NCI-H69 (cell line): ENCODE results near the gene ARHGEF10L.

ENCODE experiments used
- DNase-seq: peaks from one replicate; lab custom pipeline; 2025; lab: John Stamatoyannopoulos, UW

Gene ARHGEF10L

DNA sequence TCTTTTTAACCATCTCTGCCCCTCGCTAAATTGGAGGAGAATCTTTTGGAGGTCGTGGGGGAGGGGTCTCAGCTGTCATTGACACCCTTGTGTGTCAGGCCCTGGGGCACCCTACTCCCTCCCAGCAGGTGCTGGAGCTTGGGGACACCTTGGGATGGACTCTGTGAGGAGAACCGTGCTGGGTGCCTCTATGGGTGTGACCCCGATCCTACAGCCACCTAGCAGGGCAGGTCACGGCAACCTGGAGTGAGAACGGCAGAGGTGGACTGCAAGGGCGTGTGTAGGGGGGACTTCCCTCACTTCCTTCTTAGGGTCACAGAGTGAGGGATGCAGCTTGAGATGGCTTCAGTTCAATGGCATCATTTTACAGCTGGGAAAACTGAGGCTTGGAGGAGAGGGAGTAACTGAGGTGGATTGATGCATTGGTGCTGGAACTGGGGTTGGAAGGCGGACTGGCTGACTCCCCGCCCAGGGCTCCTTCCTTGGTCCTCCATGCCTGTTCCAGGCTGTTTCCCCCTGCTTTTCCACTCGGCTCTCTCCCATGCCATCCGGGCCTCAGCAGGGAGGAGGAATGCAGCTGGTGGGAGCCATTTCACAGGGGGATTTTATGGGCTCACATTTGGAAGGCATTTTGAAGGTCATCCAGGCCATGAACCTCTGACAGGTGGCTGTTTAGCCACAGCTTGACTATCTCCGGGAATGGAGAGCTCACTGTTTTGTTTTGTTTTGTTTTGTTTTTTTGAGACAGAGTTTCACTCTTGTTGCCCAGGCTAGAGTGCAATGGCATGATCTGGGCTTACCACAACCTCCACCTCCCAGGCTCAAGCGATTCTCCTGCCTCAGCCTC, 18.8 kb upstream of the ARHGEF10L start:
- no peak for DNase-seq

DNA sequence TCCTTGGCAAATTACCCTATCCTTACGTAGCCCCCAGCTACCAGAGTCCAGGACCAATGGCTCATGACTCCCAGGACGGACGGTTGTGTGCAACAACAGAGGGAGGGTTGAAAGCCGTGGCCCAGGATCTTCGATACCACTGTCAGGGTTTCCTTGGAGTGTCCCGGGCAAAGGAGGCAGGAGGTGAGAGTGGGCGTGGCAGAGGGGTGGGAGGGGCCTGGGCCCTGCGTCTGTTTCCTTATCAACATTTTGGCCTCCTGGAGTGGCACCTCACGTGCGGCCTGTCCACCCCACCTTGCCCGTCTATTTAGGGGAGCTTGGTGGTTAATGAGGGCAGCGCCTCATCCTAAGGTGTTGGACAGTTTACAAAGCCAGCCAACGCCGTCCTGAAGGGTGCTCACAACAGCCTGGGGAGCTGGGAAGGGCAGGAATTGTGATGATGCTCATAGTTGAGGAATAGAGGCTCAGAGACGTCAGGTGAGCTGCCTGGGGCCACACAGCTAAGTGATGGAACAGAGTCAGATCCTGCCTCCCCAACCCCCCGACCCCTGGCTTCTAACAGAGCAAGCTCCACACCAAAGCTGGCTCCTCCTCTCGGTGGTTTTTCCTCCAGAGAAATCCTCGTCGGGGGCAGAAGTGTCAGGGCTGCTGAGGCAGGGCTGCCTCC, 17.4 kb upstream of the ARHGEF10L start:
- no peak for DNase-seq

GRCh38 chr1:17523321-17524041, 16.0 kb upstream of the ARHGEF10L start:
- no peak for DNase-seq

GRCh38 chr1:17524645-17525044, 14.9 kb upstream of the ARHGEF10L start:
- no peak for DNase-seq

GRCh38 chr1:17525996-17526686, 13.4 kb upstream of the ARHGEF10L start:
- no peak for DNase-seq

GRCh38 chr1:17527036-17527914, 12.2 kb upstream of the ARHGEF10L start:
- no peak for DNase-seq

GRCh38 chr1:17529381-17529780, 10.1 kb upstream of the ARHGEF10L start:
- DNase-seq: no peak

DNA sequence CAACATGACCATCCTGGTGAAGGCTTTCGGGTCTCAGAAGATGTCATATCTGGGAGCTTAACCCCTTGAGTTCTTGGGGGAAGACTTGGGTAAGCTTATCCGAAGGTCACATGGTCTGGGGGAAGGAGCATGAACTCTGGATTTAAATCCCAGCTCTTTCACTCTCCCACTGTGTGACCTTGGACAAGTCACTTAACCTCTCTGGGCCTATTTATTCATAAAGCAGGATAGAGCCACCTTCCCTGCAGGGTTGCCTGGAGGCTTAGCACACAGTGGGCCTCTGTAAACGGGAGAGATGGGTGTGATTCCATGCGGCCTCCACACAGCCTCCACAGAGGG, 8.2 kb upstream of the ARHGEF10L start:
- no peak for DNase-seq

- DNase-seq: no peak
These were observed 7.6 kb upstream of the ARHGEF10L start for GRCh38 chr1:17531682-17532487.

- no peak for DNase-seq
These were observed 6.3 kb upstream of the ARHGEF10L start for GRCh38 chr1:17533201-17533600.

DNA sequence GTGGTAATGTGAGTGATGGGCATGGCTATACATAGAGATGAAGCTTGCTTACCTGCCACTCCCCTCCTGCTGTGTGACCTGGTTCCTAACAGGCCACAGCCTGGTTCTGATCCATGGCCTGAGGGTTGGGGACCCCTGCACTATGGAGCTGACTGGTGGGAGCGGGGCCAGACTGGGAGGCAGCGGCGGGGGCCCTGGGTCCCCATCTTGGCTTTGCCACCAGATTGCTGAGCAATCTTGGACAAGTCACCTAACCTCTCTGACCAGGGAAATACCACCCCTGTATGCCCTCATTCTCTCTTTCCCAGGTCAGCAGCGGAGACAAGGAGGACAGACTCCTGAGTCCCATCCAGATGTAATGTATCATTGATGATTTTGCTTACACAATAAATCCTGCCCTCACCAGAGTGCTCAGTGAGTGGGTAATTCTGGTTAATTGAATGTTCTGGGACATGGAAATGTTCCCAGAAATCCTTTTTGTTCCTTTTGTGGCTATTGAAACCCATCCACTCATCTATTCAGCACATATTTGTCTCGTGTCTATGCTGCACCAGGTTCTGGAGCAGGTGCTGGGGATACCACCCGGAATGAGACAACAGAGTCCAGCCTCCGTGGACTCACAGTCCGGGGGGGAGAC, 4.1 kb upstream of the ARHGEF10L start:
- no peak for DNase-seq

DNA sequence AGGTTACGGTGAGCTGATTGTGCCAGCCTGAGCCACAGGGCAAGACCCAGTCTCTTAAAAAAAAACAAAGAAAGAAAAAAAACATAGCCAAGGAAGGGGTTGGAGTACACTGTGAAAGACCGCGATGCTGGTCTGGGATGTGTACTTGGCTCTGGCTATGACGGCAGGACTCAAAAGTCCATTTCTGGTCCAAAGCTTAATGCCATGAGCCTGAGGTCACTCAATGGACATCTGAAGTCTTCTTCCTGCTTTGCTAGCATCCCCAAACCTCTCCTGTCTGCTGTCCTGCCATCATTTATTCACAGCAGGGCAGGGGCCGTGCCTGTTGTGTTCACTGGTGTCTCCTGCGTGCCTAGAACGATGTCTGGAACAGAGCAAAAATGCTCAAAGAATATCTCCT, 1.5 kb upstream of the ARHGEF10L start:
- no peak for DNase-seq

GRCh38 chr1:17538428-17539117, 925 bp upstream of the ARHGEF10L start:
- DNase-seq: peak; percentile 27

DNA sequence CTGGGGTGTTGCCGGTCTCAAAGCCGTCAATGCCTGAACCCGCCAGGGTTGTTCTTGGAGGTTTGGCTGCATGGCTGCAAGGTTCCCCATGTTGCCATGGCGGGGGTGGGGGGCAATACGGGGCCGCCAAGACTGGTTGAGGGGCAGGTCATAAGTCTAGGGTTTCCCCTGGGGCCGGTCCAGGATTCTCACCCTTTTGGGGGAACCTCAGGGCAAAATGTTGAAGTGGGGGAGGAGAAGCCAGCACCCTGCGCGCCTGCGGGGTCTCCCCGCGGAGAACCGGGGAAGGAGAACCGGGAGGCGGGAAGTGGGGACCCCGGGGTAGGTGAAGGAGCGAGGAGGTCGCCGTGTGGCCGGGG, 401 bp upstream of the ARHGEF10L start:
- no peak for DNase-seq

DNA sequence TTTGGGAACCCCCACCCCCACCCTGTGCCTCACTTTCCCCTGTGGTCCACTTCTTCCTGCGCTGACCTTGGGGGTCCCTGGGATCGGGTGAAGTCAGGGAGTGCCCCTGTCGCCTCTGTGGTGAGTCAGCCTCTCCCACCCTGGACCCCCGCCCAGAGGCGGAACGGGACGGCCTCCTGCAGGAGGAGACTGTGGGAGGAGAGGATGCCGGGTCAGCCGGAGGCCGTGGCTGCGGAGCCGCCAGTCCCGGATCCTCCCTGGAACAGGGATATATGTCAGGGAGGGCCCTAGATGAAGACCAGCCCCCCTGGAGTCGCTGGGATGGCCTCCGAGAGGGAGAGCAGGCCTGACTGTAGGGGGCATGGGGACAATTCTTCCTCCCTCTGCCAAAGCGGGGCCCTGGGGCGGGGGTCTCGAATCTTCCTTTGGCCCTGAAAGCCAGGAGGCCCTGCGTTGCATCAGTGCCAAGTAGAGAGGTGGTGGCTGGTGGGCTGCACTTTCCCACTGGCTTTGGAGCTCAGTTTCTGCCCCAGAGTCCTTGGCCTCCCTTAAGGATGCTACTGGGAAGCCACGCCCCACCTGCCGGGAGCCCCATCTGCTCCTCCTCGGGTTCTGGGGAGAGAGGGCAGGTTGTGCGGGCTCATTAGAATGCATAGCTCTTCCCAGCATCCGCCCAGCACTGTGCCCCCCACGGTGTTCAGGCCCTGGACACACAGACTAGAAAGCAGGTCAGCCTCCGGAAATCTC, 930 bp downstream of the ARHGEF10L start:
- peak; percentile 57 for DNase-seq

GRCh38 chr1:17542645-17543044, 3.1 kb downstream of the ARHGEF10L start:
- no peak for DNase-seq

- no peak for DNase-seq
These were observed 5.4 kb downstream of the ARHGEF10L start for GRCh38 chr1:17544776-17545350.

DNA sequence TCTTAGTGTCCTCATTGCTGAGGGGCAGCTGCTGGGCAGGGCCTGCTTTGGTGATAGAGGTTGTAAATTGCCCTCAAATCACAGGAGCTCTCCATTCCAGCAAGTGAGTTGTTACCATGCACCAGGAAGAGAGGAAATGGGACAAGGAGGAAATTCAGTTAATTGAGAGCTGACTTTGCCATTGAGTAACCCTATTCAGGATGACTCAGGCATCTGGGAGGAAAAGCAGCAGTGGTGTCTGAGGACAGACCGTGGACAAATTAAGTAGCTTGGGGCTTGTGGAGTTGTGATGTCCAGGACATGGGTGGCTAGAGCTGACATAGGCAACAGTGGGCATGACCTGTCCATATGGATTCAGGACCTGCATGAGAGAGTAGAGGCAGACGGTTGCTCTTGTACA, 5.9 kb downstream of the ARHGEF10L start:
- DNase-seq: no peak
